Measurements from ENCODE around the gene EHBP1. TPM values are rescaled to one million over a fixed set of nuclear protein-coding genes. Genes with fewer than 3 reads are reported as not detected.

Gene EHBP1
- total and polyA plus RNA-seq, 4 donors = 59.2 to 108 (median 83.2) TPM

- H3K27me3 ChIP-seq (ENCODE audit: control insufficient read depth, insufficient read depth, low read length) = peaks cover 100% of the 10 kb centered on the region
- peak overlapping the region; percentile 29 for H3K4me3 ChIP-seq (ENCODE audit: low read depth, low read length)
- H3K4me1 ChIP-seq (ENCODE audit: control insufficient read depth, insufficient read depth, low read length) = peaks cover 87% of the 10 kb centered on the region
- peaks cover 7% of the 10 kb centered on the region for H3K36me3 ChIP-seq (ENCODE audit: control insufficient read depth, insufficient read depth, low read length)
- H3K27ac ChIP-seq (ENCODE audit: low read depth, low read length) = no peak overlapping the region
- WGBS (ENCODE audit: insufficient coverage) = 2% methylated on average over 42 of the region's 42 CpGs
- peak in 1 of 6 donors; percentile 39 for DNase-seq (ENCODE audit: low read depth in 4 of 6, low spot score in 6 of 6)
- no peaks in the 10 kb centered on the region for H3K9me3 ChIP-seq (ENCODE audit: control insufficient read depth, insufficient read depth, low read length)
These were observed 345.7 kb downstream of the EHBP1 start for GRCh38 chr2:63051042-63051794.

GRCh38 chr2:63051795-63052333 lies 346.4 kb downstream of the EHBP1 start:
- Histone ChIP-seq H3K4me1 (ENCODE audit: control insufficient read depth, insufficient read depth, low read length) (peaks cover 93% of the 10 kb centered on the region), H3K27me3 (ENCODE audit: control insufficient read depth, insufficient read depth, low read length) (peaks cover 100% of the 10 kb centered on the region), H3K27ac (ENCODE audit: low read depth, low read length) (no peak overlapping the region), H3K9me3 (ENCODE audit: control insufficient read depth, insufficient read depth, low read length) (no peaks in the 10 kb centered on the region), H3K4me3 (ENCODE audit: low read depth, low read length) (no peak overlapping the region), H3K36me3 (ENCODE audit: control insufficient read depth, insufficient read depth, low read length) (peaks cover 7% of the 10 kb centered on the region)
- DNase-seq (ENCODE audit: low read depth in 4 of 6, low spot score in 6 of 6) = peak in 1 of 6 donors; percentile 26
- 12% methylated on average over 42 of the region's 42 CpGs for whole genome bisulfite sequencing (ENCODE audit: insufficient coverage)

GRCh38 chr2:63052411-63053080 lies 347.0 kb downstream of the EHBP1 start:
- H3K9me3 ChIP-seq (ENCODE audit: control insufficient read depth, insufficient read depth, low read length) = no peaks in the 10 kb centered on the region
- no peak overlapping the region for H3K27ac ChIP-seq (ENCODE audit: low read depth, low read length)
- H3K36me3 ChIP-seq (ENCODE audit: control insufficient read depth, insufficient read depth, low read length) = peaks cover 7% of the 10 kb centered on the region
- WGBS (ENCODE audit: insufficient coverage) = 14% methylated on average over 27 of the region's 27 CpGs
- peaks cover 93% of the 10 kb centered on the region for H3K4me1 ChIP-seq (ENCODE audit: control insufficient read depth, insufficient read depth, low read length)
- H3K4me3 ChIP-seq (ENCODE audit: low read depth, low read length) = no peak overlapping the region
- H3K27me3 ChIP-seq (ENCODE audit: control insufficient read depth, insufficient read depth, low read length) = peaks cover 100% of the 10 kb centered on the region
- DNase-seq (ENCODE audit: low read depth in 4 of 6, low spot score in 6 of 6) = peak in 1 of 6 donors; percentile 41

GRCh38 chr2:63053081-63053888 lies 347.8 kb downstream of the EHBP1 start:
- peaks cover 100% of the 10 kb centered on the region for H3K27me3 ChIP-seq (ENCODE audit: control insufficient read depth, insufficient read depth, low read length)
- peaks cover 92% of the 10 kb centered on the region for H3K4me1 ChIP-seq (ENCODE audit: control insufficient read depth, insufficient read depth, low read length)
- no peaks in the 10 kb centered on the region for H3K9me3 ChIP-seq (ENCODE audit: control insufficient read depth, insufficient read depth, low read length)
- no peak overlapping the region for H3K4me3 ChIP-seq (ENCODE audit: low read depth, low read length)
- DNase-seq (ENCODE audit: low read depth in 4 of 6, low spot score in 6 of 6) = peak in 1 of 6 donors; percentile 46
- 12% methylated on average over 27 of the region's 34 CpGs for WGBS (ENCODE audit: insufficient coverage)
- no peak overlapping the region for H3K27ac ChIP-seq (ENCODE audit: low read depth, low read length)
- H3K36me3 ChIP-seq (ENCODE audit: control insufficient read depth, insufficient read depth, low read length) = peaks cover under 1% of the 10 kb centered on the region

GRCh38 chr2:63053889-63054602 lies 348.5 kb downstream of the EHBP1 start:
- DNase-seq (ENCODE audit: low read depth in 4 of 6, low spot score in 6 of 6) = peak in 1 of 6 donors; percentile 56
- WGBS (ENCODE audit: insufficient coverage) = 1% methylated on average over 48 of the region's 48 CpGs
- Histone ChIP-seq H3K36me3 (ENCODE audit: control insufficient read depth, insufficient read depth, low read length) (no peaks in the 10 kb centered on the region), H3K9me3 (ENCODE audit: control insufficient read depth, insufficient read depth, low read length) (no peaks in the 10 kb centered on the region), H3K27me3 (ENCODE audit: control insufficient read depth, insufficient read depth, low read length) (peaks cover 100% of the 10 kb centered on the region), H3K27ac (ENCODE audit: low read depth, low read length) (no peak overlapping the region), H3K4me1 (ENCODE audit: control insufficient read depth, insufficient read depth, low read length) (peaks cover 94% of the 10 kb centered on the region), H3K4me3 (ENCODE audit: low read depth, low read length) (no peak overlapping the region)

- Histone ChIP-seq H3K36me3 (ENCODE audit: control insufficient read depth, insufficient read depth, low read length) (no peaks in the 10 kb centered on the region), H3K4me1 (ENCODE audit: control insufficient read depth, insufficient read depth, low read length) (peaks cover 93% of the 10 kb centered on the region), H3K27ac (ENCODE audit: low read depth, low read length) (no peak overlapping the region), H3K4me3 (ENCODE audit: low read depth, low read length) (no peak overlapping the region), H3K27me3 (ENCODE audit: control insufficient read depth, insufficient read depth, low read length) (peaks cover 99% of the 10 kb centered on the region), H3K9me3 (ENCODE audit: control insufficient read depth, insufficient read depth, low read length) (no peaks in the 10 kb centered on the region)
- 13% methylated on average over 5 of the region's 7 CpGs for WGBS (ENCODE audit: insufficient coverage)
- DNase-seq (ENCODE audit: low read depth in 4 of 6, low spot score in 6 of 6) = peak in 1 of 6 donors; percentile 59
These were observed 349.3 kb downstream of the EHBP1 start for GRCh38 chr2:63054841-63055225.

GRCh38 chr2:63055226-63056106 lies 350.0 kb downstream of the EHBP1 start:
- peak in 2 of 6 donors; percentile 42 to 64 for DNase-seq (ENCODE audit: low read depth in 4 of 6, low spot score in 6 of 6)
- peaks cover 99% of the 10 kb centered on the region for H3K27me3 ChIP-seq (ENCODE audit: control insufficient read depth, insufficient read depth, low read length)
- 1% methylated on average over 57 of the region's 63 CpGs for WGBS (ENCODE audit: insufficient coverage)
- H3K4me1 ChIP-seq (ENCODE audit: control insufficient read depth, insufficient read depth, low read length) = peaks cover 87% of the 10 kb centered on the region
- no peak overlapping the region for H3K27ac ChIP-seq (ENCODE audit: low read depth, low read length)
- H3K36me3 ChIP-seq (ENCODE audit: control insufficient read depth, insufficient read depth, low read length) = no peaks in the 10 kb centered on the region
- H3K9me3 ChIP-seq (ENCODE audit: control insufficient read depth, insufficient read depth, low read length) = no peaks in the 10 kb centered on the region
- H3K4me3 ChIP-seq (ENCODE audit: low read depth, low read length) = no peak overlapping the region

- Histone ChIP-seq H3K9me3 (ENCODE audit: control insufficient read depth, insufficient read depth, low read length) (no peaks in the 10 kb centered on the region), H3K27ac (ENCODE audit: low read depth, low read length) (no peak overlapping the region), H3K4me3 (ENCODE audit: low read depth, low read length) (no peak overlapping the region), H3K27me3 (ENCODE audit: control insufficient read depth, insufficient read depth, low read length) (peaks cover 98% of the 10 kb centered on the region), H3K36me3 (ENCODE audit: control insufficient read depth, insufficient read depth, low read length) (no peaks in the 10 kb centered on the region), H3K4me1 (ENCODE audit: control insufficient read depth, insufficient read depth, low read length) (peaks cover 77% of the 10 kb centered on the region)
- DNase-seq (ENCODE audit: low read depth in 4 of 6, low spot score in 6 of 6) = peak in 2 of 6 donors; percentile 27 to 63
- WGBS (ENCODE audit: insufficient coverage) = 5% methylated on average over 49 of the region's 49 CpGs
These were observed 350.9 kb downstream of the EHBP1 start for GRCh38 chr2:63056107-63057050.
